GM18951 (cell line): Measurements from ENCODE around the gene PIGM.
"Not testable (repeated sequence)": the region's sequence is repeated elsewhere in the genome, so short reads cannot be mapped to it uniquely, and the experiment has no call there.

Source experiments
- POLR2A ChIP-seq: IDR thresholded peaks from 4 replicates; pipeline ENCODE4 v1.6.1; 2011; ENCODE audit warnings: mild to moderate bottlenecking; ENCODE audit not compliant: insufficient read length, insufficient read depth; ENCODE audit errors: extremely low read depth
- in situ Hi-C: fragments of 300-500 bp; cut with MboI; formaldehyde crosslinking; loops from one replicate; pipeline ENCODE4 v1.12.0; 2022; ENCODE audit warnings: low sequenced_read_pairs, mixed read lengths, inconsistent platforms; ENCODE audit not compliant: unreplicated experiment

Gene PIGM

DNA sequence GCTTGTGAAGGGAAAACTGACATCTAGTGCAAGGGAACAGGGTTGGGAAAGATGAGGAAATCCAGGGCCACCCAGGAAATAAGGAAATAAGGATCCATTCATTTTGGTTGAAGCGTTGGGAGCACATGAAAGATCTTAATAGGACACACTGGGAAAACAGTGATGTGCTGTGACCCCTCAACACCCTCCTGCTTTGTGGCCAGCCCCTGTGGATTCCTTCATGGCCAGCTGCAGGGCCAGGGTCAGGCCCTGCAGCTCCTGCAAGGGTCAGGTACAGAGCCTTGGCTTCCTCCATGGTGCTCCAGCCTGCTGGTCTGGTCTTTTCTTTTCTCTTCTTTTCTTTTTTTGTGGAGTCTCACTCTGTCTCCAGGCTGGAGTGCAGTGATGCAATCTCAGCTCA is 18.8 kb upstream of the PIGM start:
- TF ChIP-seq POLR2A = no peak
- in situ Hi-C loops = no loop called here

DNA sequence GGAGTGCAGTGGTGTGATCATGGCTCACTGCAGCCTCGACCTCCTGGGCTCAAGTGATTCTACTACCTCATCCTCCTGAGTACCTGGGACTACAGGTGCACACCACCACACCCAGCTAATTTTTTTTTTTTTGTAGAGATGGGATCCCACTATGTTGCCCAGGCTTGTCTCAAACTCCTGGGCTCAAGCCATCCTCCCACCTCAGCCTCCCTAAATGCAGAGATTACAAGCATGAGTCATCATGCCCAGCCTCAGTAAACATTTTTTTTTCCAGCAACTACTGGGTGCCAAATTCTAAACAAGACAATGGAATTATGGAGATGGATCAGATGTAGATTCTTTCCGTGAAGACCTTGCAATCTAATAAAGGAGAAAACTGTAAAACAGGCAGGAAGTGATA is 18.4 kb upstream of the PIGM start:
- in situ Hi-C loops = not testable (repeated sequence)

DNA sequence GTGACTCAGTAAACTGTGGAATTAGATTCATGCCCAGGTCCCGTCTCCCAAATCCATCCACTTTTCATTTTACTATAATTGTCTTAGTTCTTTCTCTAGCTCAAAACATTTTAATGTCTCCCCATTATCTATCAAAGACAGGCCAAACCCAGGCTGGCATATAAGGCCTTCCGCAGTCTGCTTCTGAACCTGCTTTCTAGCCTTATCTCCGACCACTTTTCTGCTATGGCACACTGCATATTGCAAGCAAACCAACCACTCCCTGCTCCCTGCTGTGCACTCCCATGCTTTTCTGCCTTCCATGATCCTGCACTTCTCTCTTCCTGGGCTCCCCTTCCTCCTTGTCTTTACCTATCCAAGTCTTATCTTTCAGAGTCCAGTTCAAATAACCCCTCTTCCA is 17.3 kb upstream of the PIGM start:
- in situ Hi-C loops = no loop called here
- no peak for TF ChIP-seq POLR2A

DNA sequence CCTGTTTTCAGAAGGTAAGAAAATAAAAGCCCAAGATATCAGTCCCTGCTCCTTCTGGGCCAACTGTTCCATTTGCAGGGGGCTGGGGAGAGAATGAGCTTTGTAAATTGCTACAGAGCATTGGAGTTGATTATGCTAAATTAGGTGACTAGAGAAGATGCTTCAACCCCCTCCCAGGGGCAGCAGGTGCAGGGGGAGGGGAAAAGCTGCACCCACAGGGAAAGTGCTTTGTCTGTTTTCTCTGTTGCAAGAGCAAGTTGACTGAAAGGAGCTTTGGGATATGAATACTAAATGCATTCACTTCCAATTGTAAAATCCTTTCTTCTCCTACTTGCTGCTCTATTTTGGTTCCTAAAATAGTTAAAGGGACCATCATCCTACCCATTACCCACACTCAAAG is 16.5 kb upstream of the PIGM start:
- in situ Hi-C loops = no loop called here
- no peak for TF ChIP-seq POLR2A

DNA sequence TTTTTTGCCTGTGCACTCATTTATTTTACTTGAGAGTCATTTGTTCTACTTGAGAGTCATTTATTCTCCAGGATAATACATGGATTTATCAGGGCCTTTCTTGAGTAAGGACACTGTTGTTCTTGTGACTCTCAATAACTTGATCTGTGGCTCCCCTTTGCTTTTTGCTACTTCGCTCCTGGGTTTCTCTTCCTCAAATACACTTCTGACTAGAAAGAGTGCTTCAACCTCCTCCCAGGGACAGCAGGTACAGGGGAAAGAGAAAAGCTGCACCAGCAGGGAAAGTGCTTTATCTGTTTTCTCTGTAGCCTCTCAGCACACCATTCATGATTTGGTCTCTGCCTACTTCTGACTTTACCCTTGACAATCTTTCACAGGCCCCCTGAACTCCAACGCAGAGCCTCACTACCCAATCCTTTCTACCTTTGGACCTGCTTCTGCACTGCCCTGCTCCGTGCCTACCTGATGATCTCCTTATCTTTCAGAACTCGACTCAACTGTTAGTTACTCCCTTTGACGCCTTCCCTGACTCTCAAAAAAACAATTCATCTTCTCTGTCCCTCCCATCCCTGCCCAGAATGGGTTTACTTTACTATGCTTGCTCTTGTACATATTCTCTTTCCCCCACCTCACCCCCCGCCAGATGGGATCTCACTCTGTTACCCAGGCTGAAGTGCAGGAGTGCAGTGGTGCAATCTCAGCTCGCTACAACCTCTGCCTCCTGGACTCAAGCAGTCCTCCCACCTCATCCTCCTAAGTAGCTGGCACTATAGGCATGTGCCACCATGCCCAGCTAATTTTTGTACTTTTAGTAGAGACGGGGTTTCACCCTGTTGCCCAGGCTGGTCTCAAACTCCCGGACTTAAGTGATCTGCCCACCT is 15.6 kb upstream of the PIGM start:
- in situ Hi-C loops = no loop called here

DNA sequence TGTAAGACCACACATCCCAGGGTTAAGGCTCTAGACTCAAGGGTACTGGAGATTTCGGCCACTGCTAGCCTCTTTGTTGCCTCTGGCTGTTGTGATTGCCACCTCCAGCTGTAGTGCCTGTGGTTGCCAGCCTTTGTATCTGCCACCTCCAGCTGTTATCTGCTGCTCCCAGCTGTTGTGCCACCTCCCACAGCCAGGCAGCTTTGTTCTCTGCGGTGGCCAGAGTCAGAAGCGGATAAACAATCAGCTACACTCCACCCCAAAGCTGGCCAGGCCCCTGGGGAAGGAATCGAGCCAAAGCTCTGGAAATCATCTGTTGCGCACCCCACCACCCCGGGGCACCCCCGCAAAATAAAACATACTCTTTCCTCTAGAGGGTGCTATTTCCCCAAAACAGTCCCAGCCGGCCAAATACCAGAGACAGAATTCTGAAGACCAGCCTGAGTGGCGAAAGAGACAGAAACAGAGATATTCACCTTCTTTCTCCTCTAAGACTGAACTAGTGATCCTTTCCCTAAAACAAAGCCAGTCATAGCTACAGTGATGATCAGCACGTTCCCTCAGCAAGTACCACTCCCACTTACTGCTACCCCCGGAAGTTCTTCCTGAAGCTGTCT is 14.8 kb upstream of the PIGM start:
- in situ Hi-C loops = no loop called here

More for the DNA sequence above, 15.6 kb upstream of the PIGM start:
- no peak for TF ChIP-seq POLR2A

DNA sequence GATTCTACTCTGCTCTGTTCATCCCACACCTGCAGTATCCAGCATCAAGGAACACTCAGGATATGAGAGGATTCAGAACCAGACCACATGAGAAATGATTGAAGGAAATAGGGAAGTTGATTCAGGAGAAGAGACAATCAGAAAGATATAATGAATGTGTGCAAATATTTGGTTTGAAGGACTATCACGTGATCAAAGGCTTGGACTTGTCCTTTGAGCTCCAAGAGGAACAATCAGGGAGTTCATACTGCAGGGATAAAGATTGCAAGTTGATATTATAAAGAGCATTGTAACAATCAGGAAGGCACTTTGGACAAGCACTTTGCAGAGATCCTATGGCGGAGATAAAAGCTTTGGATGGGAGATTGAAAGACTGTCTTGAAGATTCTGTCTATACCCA is 13.9 kb upstream of the PIGM start:
- no peak for TF ChIP-seq POLR2A
- in situ Hi-C loops = no loop called here

More for the DNA sequence above, 14.8 kb upstream of the PIGM start:
- no peak for TF ChIP-seq POLR2A

DNA sequence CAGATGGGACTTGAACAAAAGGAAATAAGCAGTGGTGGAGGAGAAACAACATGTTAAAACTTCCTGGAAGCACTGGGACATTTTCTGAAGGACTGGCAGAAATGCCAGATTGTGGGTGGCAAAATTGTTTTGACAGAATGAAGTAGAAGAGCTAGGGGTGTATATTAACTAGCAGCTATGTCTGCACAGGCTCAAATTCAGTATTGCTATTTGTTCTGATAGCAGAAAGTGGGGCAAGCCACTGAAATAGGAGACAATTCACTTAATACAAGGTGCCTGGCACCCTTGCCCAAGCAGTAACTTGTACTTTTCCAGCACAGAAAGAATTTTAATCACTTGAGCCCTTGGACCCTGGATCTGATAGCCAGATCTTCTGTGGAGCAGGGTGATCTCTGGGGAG is 11.8 kb upstream of the PIGM start:
- in situ Hi-C loops = no loop called here
- TF ChIP-seq POLR2A = no peak

DNA sequence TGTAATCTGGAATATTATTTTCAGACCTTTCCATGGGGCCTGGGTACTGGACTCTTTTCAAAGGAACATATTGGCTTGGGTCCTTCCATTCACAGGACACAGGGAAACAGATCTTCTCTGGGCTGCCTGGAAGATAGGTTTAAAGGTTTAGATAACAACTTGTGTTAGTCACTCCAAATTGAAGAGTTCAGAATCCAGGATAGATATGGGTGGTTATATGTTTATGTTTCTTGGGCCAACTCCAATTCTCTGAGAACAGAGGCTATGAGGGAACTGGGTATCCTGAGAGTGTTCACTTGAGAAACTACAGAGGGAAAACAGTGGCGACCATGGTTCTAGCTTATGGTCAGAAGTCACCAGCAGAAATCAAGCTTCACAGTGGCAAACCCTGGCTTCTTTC is 8.7 kb upstream of the PIGM start:
- TF ChIP-seq POLR2A = no peak
- in situ Hi-C loops = no loop called here

DNA sequence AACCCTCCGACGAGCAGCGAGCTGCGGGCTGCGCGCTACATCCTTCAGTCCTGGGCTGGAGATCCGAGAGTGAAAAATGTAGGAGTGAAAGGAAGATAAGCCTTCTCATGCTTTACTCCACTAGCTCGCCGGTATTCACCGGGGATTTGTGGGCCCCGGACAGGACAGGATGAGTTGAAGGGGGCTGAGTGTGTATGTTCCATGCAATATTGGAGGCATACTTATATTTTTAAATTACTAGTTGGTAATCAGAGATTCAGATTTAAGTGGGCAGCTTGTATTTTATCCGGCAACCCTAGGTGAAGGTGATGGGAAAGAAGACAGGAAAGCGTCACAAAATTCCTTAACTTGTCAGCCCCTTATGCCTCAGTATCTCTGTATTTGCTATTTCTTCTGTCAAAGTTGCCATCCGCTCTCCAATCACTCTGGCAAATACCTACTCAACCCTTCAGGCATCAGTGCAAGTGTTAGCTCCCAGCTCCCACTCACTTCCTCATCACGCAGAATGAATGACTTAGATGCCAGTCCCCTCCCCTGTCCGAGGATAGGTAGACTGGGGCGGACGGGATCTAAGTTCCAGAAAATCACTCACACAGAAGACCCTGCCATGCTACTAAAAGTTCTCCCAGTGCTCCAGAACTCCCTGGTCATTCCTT is 503 bp upstream of the PIGM start:
- no peak for TF ChIP-seq POLR2A
- in situ Hi-C loops = no loop called here

DNA sequence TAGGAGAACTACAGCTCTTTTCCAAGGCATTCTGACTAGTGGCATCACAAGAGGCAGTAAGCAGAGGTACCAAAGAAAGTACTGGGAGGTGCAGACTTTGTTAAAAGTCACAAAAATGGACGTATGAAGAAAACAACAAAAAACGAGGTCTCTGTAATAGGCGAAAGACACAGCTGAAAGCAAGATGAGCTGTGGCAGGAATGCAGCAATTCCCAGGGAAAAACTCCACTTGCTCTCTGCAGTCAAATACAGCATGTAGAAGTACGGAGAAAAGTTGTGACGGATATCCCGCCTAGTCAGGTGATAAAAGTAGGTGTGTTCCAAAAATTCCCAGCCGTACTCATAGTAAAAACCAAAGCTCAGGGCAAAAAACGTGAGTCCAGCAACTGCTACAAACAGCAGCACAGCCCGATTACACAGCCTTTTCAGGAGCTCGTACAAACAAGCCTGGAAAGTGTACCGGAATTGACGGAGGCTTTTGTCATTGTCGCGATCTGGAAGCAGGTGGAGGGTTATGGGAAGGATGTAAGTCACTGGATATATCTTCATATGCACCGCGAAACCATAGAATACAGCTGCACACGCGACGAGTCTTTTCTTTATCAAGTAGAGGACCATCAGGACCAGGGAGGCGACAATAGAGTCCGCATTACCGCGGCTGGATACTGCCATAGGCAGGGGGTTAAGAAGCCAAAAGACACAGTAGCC is 979 bp downstream of the PIGM start:
- in situ Hi-C loops = no loop called here
- no peak for TF ChIP-seq POLR2A

DNA sequence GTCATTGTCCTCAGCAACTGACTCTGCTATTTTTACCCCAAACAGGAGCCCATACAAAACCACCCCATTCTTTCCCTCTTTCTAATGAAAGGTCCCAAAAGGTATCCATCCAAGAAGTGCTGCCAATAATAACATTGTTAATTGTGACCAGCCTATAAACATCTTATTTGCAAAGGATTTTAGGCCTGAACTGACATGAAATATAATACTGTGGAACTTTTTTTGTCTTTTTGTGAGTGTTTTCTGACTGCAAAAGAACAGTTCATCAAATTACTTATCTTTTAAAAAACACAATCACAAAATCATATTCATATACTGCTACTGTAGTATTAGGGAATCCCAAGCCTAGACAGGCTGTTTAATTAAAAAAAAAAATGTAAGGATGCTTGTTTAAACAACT is 3.4 kb downstream of the PIGM start:
- no peak for TF ChIP-seq POLR2A
- in situ Hi-C loops = no loop called here

DNA sequence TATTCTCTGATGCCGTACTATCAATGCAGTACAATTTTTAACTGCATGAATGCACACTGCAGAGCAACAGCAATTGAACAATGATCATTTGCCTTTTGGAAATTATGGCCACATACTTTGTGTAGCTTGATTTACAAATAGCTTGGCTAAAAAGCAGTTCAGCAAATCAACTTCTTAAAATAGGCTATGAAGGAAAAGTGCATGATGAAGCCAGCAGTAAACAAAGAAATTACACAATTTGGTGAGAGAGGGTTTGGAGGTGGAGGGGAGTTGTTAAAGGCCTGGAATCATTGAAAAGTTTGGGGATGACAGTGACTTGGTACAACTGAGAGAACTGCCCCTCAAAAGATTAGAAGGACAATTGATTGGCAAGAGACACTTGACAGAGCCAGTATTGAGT is 6.5 kb downstream of the PIGM start:
- in situ Hi-C loops = no loop called here
- TF ChIP-seq POLR2A = no peak
